TTC549 (cell line): ENCODE data around the gene BNIPL.

Source experiments
- FAIRE-seq: peaks from 2 replicates; lab custom pipeline; 2012; peaks lifted over from hg19 to GRCh38; lab: Jason Lieb, UNC

Gene BNIPL

GRCh38 chr1:151036356-151036755 is at the start of gene BNIPL:
TSS of gene BNIPL (plus strand) at chr1:151036586. CDS start at chr1:151036726, 140 bp downstream.
- FAIRE-seq = no peak

GRCh38 chr1:150987924-150988323 is 48.5 kb upstream of the BNIPL start:
- FAIRE-seq = no peak

GRCh38 chr1:150992626-150993025 is 43.8 kb upstream of the BNIPL start:
- FAIRE-seq = no peak

GRCh38 chr1:150994248-150994647 is 42.1 kb upstream of the BNIPL start:
- FAIRE-seq = no peak

- FAIRE-seq = no peak
Measured at GRCh38 chr1:150995460-150995859, 40.9 kb upstream of the BNIPL start.

- peak; percentile 80 for FAIRE-seq
Measured at GRCh38 chr1:150995896-150996295, 40.5 kb upstream of the BNIPL start.

- no peak for FAIRE-seq
Measured at GRCh38 chr1:150997126-150997872, 39.1 kb upstream of the BNIPL start.

GRCh38 chr1:150997949-150998348 is 38.4 kb upstream of the BNIPL start:
- FAIRE-seq = no peak

GRCh38 chr1:150999051-150999674 is 37.2 kb upstream of the BNIPL start:
- FAIRE-seq = no peak

GRCh38 chr1:150999926-151000325 is 36.5 kb upstream of the BNIPL start:
- FAIRE-seq = no peak

GRCh38 chr1:151000408-151000807 is 36.0 kb upstream of the BNIPL start:
- FAIRE-seq = no peak

GRCh38 chr1:151001602-151002001 is 34.8 kb upstream of the BNIPL start:
- FAIRE-seq = no peak

- FAIRE-seq = no peak
Measured at GRCh38 chr1:151002051-151002450, 34.3 kb upstream of the BNIPL start.

- FAIRE-seq = no peak
Measured at GRCh38 chr1:151002611-151003010, 33.8 kb upstream of the BNIPL start.

GRCh38 chr1:151003180-151003579 is 33.2 kb upstream of the BNIPL start:
- no peak for FAIRE-seq

- no peak for FAIRE-seq
Measured at GRCh38 chr1:151005729-151006319, 30.6 kb upstream of the BNIPL start.

GRCh38 chr1:151006327-151007052 is 29.9 kb upstream of the BNIPL start, which contains the start of gene MINDY1:
TSS of gene MINDY1 (minus strand) at chr1:151006902. CDS start at chr1:151002617, 4,285 bp downstream.
- peak; percentile 87 for FAIRE-seq

- FAIRE-seq = no peak
Measured at GRCh38 chr1:151007853-151008243, 28.5 kb upstream of the BNIPL start.

GRCh38 chr1:151008244-151009205 is 27.9 kb upstream of the BNIPL start, which contains the start of gene PRUNE1:
TSS of gene PRUNE1 (plus strand) at chr1:151008449. CDS start at chr1:151008633, 184 bp downstream.
- peak; percentile 94 for FAIRE-seq

GRCh38 chr1:151009206-151009587 is 27.2 kb upstream of the BNIPL start:
- no peak for FAIRE-seq

GRCh38 chr1:151009674-151010345 is 26.6 kb upstream of the BNIPL start:
- FAIRE-seq = no peak
